ENCODE data around the gene NUP50.

- TF ChIP-seq ZNF10 (CRISPR knock-in tag; IDR thresholded peaks at IDR 0.05; ENCODE audit: borderline replicate concordance, low read depth) (no peak), POLR2A (IDR thresholded peaks at IDR 0.05; ENCODE audit: insufficient read depth in 1 of 2, low read depth in 2 of 2, low read length in 2 of 2) (no peak), EZH2 (conservative IDR thresholded peaks at IDR 0.05; ENCODE audit: low read depth, low read length) (no peak), EP300 (IDR thresholded peaks at IDR 0.05; ENCODE audit: low read depth in 2 of 2, low read length in 2 of 2) (no peak), EP300 (CRISPR knock-in tag; IDR thresholded peaks at IDR 0.05; ENCODE audit: borderline replicate concordance) (no peak), CTCF (CRISPR knock-in tag; IDR thresholded peaks at IDR 0.05) (no peak)
These were observed 650 bp upstream of the NUP50 start for GRCh38 chr22:45163099-45163450.
